ENCODE data around the gene CD3E. TPM values are rescaled to one million over a fixed set of nuclear protein-coding genes. Genes with fewer than 3 reads are reported as not detected.

The CD3E gene
- total and polyA plus RNA-seq, 2 experiments from 2014 or later, result not detected

DNA sequence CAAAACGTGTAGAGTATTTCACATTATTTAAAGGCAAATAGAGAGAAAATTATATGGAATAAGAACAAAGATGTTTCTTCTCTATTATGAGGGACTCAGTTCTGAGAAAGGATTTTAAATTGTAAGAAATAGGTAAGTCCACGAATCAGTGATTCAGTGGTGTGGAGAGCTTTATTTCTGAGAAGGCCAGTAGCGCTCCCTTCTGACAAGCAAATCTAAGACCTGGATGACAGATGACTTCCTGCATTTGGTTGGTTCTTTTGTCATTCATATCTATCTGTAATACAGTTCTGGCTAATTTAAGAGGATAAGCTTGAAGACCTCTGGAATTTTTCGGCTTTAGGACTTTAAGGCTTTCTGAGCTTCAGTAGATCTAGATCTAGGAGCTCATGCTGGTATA is 7.0 kb downstream of the CD3E start:
- Histone ChIP-seq H3K4me1 (ENCODE audit: insufficient read depth) (peaks cover 23% of the 10 kb centered on the region), H3K4me3 (no peak overlapping the region), H3K36me3 (ENCODE audit: insufficient read depth) (no peaks in the 10 kb centered on the region), H3K79me2 (replicated peaks; ENCODE audit: insufficient read depth) (no peaks in the 10 kb centered on the region), H3F3A (replicated peaks; ENCODE audit: low read depth) (peaks cover 9% of the 10 kb centered on the region), H4K20me1 (replicated peaks; ENCODE audit: insufficient read depth) (no peaks in the 10 kb centered on the region), H3K9me2 (ENCODE audit: insufficient read depth) (no peaks in the 10 kb centered on the region), H3K27me3 (ENCODE audit: insufficient read depth) (peaks cover 15% of the 10 kb centered on the region; the same call in 1 of the 2 replicates), H2AFZ (no peak overlapping the region), H3K4me2 (no peak overlapping the region), H3K27ac (ENCODE audit: low read depth) (no peak overlapping the region)
- DNase-seq (ENCODE audit: low spot score), result no peak
- peaks cover 21% of the 10 kb centered on the region for H3K4me1 Mint-ChIP-seq
- no peak overlapping the region for H3K4me3 Mint-ChIP-seq
- no peak for ATAC-seq
- H3K9me3 Mint-ChIP-seq, result no peaks in the 10 kb centered on the region
- TF ChIP-seq CTCF (conservative IDR thresholded peaks at IDR 0.05; ENCODE audit: low read depth in 2 of 2), result peak in 1 of 2 experiments; percentile 21; a peak in 2 of 4 replicates
- no peak for TF ChIP-seq CREB1 (CRISPR knock-in tag; IDR thresholded peaks at IDR 0.05; ENCODE audit: low read depth)
- H3K27me3 Mint-ChIP-seq (ENCODE audit: insufficient read depth, low read depth, poor library complexity), result peaks cover 7% of the 10 kb centered on the region
- H3K27ac Mint-ChIP-seq, result no peak overlapping the region
- H3K36me3 Mint-ChIP-seq (ENCODE audit: low read depth), result no peaks in the 10 kb centered on the region

DNA sequence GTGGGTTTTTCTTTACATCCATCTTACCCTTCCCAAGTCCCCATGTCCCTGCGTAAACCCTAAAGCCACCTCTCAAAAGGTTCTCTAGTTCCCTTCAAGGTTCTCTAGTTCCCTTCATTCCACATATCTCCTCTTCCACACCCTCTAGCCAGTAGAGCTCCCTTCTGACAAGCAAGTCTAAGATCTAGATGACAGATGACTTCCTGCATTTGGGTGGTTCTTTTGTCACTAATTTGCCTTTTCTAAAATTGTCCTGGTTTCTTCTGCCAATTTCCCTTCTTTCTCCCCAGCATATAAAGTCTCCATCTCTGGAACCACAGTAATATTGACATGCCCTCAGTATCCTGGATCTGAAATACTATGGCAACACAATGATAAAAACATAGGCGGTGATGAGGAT is 7.8 kb downstream of the CD3E start:
- no peaks in the 10 kb centered on the region for H3K9me2 ChIP-seq (ENCODE audit: insufficient read depth)
- H3K4me1 ChIP-seq (ENCODE audit: insufficient read depth), result peaks cover 23% of the 10 kb centered on the region
- no peaks in the 10 kb centered on the region for H3K36me3 ChIP-seq (ENCODE audit: insufficient read depth)
- H3K4me1 Mint-ChIP-seq, result peaks cover 23% of the 10 kb centered on the region
- ATAC-seq (no peak), DNase-seq (ENCODE audit: low spot score) (no peak)
- peaks cover 20% of the 10 kb centered on the region; the same call in 1 of the 2 replicates for H3K27me3 ChIP-seq (ENCODE audit: insufficient read depth)
- H3K27ac Mint-ChIP-seq, result no peak overlapping the region
- H3K79me2 ChIP-seq (replicated peaks; ENCODE audit: insufficient read depth), result no peaks in the 10 kb centered on the region
- H3K36me3 Mint-ChIP-seq (ENCODE audit: low read depth), result no peaks in the 10 kb centered on the region
- peaks cover 7% of the 10 kb centered on the region for H3K27me3 Mint-ChIP-seq (ENCODE audit: insufficient read depth, low read depth, poor library complexity)
- no peaks in the 10 kb centered on the region for H3K9me3 Mint-ChIP-seq
- no peaks in the 10 kb centered on the region for H4K20me1 ChIP-seq (replicated peaks; ENCODE audit: insufficient read depth)
- no peak overlapping the region for H2AFZ ChIP-seq
- H3K4me3 ChIP-seq, result no peak overlapping the region
- H3K4me2 ChIP-seq, result no peak overlapping the region
- H3K4me3 Mint-ChIP-seq, result no peak overlapping the region
- no peak overlapping the region for H3K27ac ChIP-seq (ENCODE audit: low read depth)
- peaks cover 9% of the 10 kb centered on the region for H3F3A ChIP-seq (replicated peaks; ENCODE audit: low read depth)
- TF ChIP-seq EZH2 (IDR thresholded peaks at IDR 0.05; ENCODE audit: low read depth, unreplicated experiment), result no peak
- no peak for TF ChIP-seq ETS1 (IDR thresholded peaks at IDR 0.05)
- no peak for TF ChIP-seq CTCF (conservative IDR thresholded peaks at IDR 0.05; ENCODE audit: low read depth in 2 of 2)
- no peak for TF ChIP-seq CREB1 (CRISPR knock-in tag; IDR thresholded peaks at IDR 0.05; ENCODE audit: low read depth)
- TF ChIP-seq, protein P1, sequence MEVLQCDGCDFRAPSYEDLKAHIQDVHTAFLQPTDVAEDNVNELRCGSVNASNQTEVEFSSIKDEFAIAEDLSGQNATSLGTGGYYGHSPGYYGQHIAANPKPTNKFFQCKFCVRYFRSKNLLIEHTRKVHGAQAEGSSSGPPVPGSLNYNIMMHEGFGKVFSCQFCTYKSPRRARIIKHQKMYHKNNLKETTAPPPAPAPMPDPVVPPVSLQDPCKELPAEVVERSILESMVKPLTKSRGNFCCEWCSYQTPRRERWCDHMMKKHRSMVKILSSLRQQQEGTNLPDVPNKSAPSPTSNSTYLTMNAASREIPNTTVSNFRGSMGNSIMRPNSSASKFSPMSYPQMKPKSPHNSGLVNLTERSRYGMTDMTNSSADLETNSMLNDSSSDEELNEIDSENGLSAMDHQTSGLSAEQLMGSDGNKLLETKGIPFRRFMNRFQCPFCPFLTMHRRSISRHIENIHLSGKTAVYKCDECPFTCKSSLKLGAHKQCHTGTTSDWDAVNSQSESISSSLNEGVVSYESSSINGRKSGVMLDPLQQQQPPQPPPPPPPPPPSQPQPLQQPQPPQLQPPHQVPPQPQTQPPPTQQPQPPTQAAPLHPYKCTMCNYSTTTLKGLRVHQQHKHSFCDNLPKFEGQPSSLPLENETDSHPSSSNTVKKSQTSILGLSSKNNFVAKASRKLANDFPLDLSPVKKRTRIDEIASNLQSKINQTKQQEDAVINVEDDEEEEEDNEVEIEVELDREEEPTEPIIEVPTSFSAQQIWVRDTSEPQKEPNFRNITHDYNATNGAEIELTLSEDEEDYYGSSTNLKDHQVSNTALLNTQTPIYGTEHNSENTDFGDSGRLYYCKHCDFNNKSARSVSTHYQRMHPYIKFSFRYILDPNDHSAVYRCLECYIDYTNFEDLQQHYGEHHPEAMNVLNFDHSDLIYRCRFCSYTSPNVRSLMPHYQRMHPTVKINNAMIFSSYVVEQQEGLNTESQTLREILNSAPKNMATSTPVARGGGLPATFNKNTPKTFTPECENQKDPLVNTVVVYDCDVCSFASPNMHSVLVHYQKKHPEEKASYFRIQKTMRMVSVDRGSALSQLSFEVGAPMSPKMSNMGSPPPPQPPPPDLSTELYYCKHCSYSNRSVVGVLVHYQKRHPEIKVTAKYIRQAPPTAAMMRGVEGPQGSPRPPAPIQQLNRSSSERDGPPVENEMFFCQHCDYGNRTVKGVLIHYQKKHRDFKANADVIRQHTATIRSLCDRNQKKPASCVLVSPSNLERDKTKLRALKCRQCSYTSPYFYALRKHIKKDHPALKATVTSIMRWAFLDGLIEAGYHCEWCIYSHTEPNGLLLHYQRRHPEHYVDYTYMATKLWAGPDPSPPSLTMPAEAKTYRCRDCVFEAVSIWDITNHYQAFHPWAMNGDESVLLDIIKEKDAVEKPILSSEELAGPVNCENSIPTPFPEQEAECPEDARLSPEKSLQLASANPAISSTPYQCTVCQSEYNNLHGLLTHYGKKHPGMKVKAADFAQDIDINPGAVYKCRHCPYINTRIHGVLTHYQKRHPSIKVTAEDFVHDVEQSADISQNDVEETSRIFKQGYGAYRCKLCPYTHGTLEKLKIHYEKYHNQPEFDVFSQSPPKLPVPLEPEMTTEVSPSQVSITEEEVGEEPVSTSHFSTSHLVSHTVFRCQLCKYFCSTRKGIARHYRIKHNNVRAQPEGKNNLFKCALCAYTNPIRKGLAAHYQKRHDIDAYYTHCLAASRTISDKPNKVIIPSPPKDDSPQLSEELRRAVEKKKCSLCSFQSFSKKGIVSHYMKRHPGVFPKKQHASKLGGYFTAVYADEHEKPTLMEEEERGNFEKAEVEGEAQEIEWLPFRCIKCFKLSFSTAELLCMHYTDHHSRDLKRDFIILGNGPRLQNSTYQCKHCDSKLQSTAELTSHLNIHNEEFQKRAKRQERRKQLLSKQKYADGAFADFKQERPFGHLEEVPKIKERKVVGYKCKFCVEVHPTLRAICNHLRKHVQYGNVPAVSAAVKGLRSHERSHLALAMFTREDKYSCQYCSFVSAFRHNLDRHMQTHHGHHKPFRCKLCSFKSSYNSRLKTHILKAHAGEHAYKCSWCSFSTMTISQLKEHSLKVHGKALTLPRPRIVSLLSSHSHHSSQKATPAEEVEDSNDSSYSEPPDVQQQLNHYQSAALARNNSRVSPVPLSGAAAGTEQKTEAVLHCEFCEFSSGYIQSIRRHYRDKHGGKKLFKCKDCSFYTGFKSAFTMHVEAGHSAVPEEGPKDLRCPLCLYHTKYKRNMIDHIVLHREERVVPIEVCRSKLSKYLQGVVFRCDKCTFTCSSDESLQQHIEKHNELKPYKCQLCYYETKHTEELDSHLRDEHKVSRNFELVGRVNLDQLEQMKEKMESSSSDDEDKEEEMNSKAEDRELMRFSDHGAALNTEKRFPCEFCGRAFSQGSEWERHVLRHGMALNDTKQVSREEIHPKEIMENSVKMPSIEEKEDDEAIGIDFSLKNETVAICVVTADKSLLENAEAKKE (CRISPR knock-in tag; IDR thresholded peaks at IDR 0.05), result no peak
- TF ChIP-seq JUNB (IDR thresholded peaks at IDR 0.05; ENCODE audit: unreplicated experiment), result no peak
